Cardiac muscle cell (in vitro differentiated cells and primary cell): ENCODE measurements around the gene XYLT1. TPM values are rescaled to one million over a fixed set of nuclear protein-coding genes. Genes with fewer than 3 reads are reported as not detected.

Experiments used
- DNase-seq, 2 donors: peaks; one replicate each; pipeline versions ENCODE4 v3.0.0 to v3.0.0-alpha.2; 2010 to 2017; ENCODE audit warnings: low read depth in 1 of 2, low spot score in 1 of 2
- H3K27ac ChIP-seq: fragments of 200-600 bp; sonication (generic); 2 replicates; pipeline ENCODE4 v1.5.1; 2016
- H3K27me3 ChIP-seq: fragments of 200-600 bp; sonication (generic); 2 replicates; pipeline ENCODE4 v1.6.0; 2016; ENCODE audit warnings: control low read depth
- H3K36me3 ChIP-seq: fragments of 200-600 bp; sonication (generic); 2 replicates; pipeline ENCODE4 v1.5.1; 2016; ENCODE audit warnings: control low read depth
- H3K4me1 ChIP-seq: fragments of 200-600 bp; sonication (generic); 2 replicates; pipeline ENCODE4 v1.8.1; 2017; ENCODE audit warnings: low read depth, mild to moderate bottlenecking, mixed run types
- H3K4me3 ChIP-seq: fragments of 200-600 bp; sonication (generic); 2 replicates; pipeline ENCODE4 v1.5.1; 2016; ENCODE audit warnings: mild to moderate bottlenecking
- H3K9me3 ChIP-seq: fragments of 200-600 bp; sonication (generic); 2 replicates; pipeline ENCODE4 v1.5.1; 2017; ENCODE audit warnings: low read depth, mild to moderate bottlenecking, control low read depth
- polyA plus RNA-seq: library from polyadenylated mRNA; unstranded; fragments of >200 nt; fragmentation: Nextera tagmentation; extraction: Ambion mirVana; gene quantifications from 2 replicates; pipeline ENCODE4 v1.2.1, GENCODE V29; 2016
- total RNA-seq: library from RNA; depleted of rRNA; stranded (reverse); fragments of >200 nt; gene quantifications from 2 replicates; pipeline ENCODE4 v1.2.3, GENCODE V29; 2016
- TF ChIP-seq, protein P1 (sequence below): IDR thresholded peaks from 2 replicates; pipeline ENCODE4 v1.5.1; 2012; ENCODE audit warnings: low read depth, mild to moderate bottlenecking, low read length

XYLT1 gene
- total and polyA plus RNA-seq, 2 experiments from 2014 or later, result 3.1 to 7.2 TPM

DNA sequence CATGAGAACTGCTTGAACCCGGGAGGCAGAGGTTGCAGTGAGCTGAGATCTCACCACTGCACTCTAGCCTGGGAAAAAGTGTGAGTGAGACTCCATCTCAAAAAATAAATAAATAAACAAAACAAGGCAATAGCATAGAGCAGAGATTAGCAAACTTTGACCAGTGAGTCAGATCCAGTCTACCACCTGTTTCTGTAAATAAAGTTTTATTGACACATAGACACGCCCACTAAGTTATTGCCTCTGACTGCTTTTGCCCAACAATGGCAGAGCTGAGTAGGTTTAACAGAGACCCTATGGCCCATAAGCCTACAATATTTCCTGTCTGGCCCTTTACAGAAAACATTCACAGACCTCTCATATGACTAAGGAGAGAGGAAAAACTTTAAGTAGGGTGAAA lies 44.3 kb downstream of the XYLT1 start:
- TF ChIP-seq, protein P1, sequence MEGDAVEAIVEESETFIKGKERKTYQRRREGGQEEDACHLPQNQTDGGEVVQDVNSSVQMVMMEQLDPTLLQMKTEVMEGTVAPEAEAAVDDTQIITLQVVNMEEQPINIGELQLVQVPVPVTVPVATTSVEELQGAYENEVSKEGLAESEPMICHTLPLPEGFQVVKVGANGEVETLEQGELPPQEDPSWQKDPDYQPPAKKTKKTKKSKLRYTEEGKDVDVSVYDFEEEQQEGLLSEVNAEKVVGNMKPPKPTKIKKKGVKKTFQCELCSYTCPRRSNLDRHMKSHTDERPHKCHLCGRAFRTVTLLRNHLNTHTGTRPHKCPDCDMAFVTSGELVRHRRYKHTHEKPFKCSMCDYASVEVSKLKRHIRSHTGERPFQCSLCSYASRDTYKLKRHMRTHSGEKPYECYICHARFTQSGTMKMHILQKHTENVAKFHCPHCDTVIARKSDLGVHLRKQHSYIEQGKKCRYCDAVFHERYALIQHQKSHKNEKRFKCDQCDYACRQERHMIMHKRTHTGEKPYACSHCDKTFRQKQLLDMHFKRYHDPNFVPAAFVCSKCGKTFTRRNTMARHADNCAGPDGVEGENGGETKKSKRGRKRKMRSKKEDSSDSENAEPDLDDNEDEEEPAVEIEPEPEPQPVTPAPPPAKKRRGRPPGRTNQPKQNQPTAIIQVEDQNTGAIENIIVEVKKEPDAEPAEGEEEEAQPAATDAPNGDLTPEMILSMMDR, result no peak
- Histone ChIP-seq H3K27me3 (no peaks in the 10 kb centered on the region), H3K4me1 (no peaks in the 10 kb centered on the region)

DNA sequence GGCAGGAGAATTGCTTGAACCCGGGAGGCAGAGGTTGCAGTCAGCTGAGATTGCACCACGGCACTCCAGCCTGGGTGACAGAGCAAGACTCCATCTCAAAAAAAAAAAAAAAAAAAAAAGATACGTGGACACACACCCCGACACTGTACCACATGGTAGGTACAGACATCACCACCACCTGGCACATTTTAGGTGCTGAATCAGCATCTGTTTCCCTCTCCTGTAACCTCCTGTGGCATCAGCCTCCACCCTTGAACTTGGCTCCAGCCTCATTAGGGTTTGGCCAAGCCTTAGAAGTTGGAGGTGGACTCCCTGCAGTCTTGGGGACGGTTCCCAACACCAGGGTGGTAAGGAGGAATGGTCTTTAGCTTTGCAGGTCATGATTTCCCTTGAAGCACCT lies 46.0 kb downstream of the XYLT1 start:
- DNase-seq, result no peak
- Histone ChIP-seq H3K4me3 (no peak overlapping the region), H3K27ac (no peak overlapping the region), H3K36me3 (no peaks in the 10 kb centered on the region), H3K4me1 (no peaks in the 10 kb centered on the region), H3K27me3 (no peaks in the 10 kb centered on the region), H3K9me3 (no peaks in the 10 kb centered on the region)
- TF ChIP-seq, protein P1, result no peak

More for the DNA sequence above, 44.3 kb downstream of the XYLT1 start:
- DNase-seq, result no peak
- Histone ChIP-seq H3K36me3 (no peaks in the 10 kb centered on the region), H3K27ac (no peak overlapping the region), H3K4me3 (no peak overlapping the region), H3K9me3 (no peaks in the 10 kb centered on the region)

DNA sequence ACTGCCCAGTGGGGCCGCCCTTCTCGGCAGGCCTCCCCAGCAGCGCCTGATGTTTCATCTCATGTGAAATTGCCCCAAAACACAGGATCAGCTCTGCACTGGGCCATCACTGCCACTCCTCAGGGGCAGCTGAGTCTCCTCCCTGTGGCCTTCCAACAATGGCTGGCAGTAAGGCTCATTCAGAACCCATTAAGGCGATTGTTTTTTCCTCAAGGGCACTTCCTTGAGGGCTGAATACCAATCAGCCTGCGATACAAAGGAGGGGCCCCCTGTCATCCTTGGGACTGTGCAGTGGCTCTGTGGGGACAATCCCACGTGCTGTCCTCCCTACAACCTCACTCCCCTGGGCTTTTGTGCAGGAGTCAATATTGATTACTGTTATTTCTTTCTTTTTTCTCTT lies 47.5 kb downstream of the XYLT1 start:
- Histone ChIP-seq H3K36me3 (no peaks in the 10 kb centered on the region), H3K4me1 (no peaks in the 10 kb centered on the region), H3K9me3 (no peaks in the 10 kb centered on the region), H3K27ac (no peak overlapping the region), H3K4me3 (no peak overlapping the region), H3K27me3 (no peaks in the 10 kb centered on the region)
- no peak for DNase-seq
- TF ChIP-seq, protein P1, result no peak

DNA sequence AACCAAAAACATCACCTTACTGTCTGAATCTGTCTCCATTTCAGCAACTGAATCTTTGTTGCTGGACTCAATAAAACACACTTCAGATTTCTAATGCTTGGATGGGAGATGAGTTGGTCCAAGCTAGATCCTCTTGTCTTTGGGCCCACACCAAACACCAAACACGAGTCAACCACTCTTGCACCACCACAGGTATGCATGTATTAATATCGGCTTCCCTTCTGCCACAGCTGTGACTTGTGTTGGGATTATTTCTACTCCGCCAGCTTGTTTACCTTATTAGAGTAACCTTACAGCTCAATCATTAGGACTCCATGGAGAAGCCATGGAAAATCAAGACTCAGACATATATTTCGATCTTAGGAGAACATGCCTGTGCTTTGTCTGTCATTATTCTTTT lies 49.9 kb downstream of the XYLT1 start:
- TF ChIP-seq, protein P1, result no peak
- H3K4me3 ChIP-seq, result no peak overlapping the region
- peaks cover 10% of the 10 kb centered on the region for H3K4me1 ChIP-seq
- no peak overlapping the region for H3K27ac ChIP-seq
- H3K9me3 ChIP-seq, result no peaks in the 10 kb centered on the region
- H3K27me3 ChIP-seq, result no peaks in the 10 kb centered on the region
- no peaks in the 10 kb centered on the region for H3K36me3 ChIP-seq
- no peak for DNase-seq

DNA sequence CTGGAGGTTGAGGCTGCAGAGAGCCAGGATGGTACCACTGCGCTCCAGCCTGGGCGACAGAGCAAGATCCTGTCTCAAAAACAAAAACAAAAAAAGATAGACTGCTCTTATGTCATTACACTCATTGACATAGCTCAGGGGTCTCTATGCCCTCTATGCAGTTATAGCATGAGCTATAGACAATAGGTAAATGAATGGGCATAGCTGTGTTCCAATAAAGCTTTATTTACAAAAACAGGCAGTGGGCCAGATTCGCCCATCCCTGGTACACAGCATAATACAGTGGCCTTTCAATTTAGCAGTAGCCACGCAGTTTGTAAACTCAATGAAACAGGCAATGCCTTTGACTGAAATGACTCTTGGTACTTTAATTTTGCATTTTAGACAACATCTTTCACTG lies 51.5 kb downstream of the XYLT1 start:
- Histone ChIP-seq H3K4me1 (peaks cover 10% of the 10 kb centered on the region), H3K36me3 (no peaks in the 10 kb centered on the region), H3K4me3 (no peak overlapping the region), H3K27me3 (no peaks in the 10 kb centered on the region), H3K9me3 (no peaks in the 10 kb centered on the region), H3K27ac (no peak overlapping the region)
- no peak for DNase-seq
- TF ChIP-seq, protein P1, result no peak

DNA sequence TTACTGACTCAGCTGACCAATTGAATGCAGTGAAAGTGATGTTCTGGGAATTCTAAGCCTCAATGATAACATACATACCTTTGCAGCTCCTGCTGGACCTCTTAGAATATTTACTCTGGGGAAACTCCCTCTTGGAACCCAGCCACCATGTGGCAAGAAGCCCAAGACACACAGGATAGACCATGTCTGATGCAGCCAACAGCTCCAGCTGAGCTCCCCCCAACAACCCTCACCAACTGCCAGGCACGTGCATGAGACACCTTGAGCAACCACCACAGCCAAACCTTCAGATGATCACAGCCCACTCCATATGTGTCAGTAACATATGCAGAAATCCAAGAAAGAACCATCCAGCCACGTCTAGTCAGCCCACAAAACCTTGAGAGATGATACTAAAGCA lies 53.0 kb downstream of the XYLT1 start:
- H3K4me3 ChIP-seq, result no peak overlapping the region
- TF ChIP-seq, protein P1, result no peak
- H3K9me3 ChIP-seq, result no peaks in the 10 kb centered on the region
- H3K27me3 ChIP-seq, result no peaks in the 10 kb centered on the region
- DNase-seq, result no peak
- H3K36me3 ChIP-seq, result no peaks in the 10 kb centered on the region
- no peak overlapping the region for H3K27ac ChIP-seq
- peaks cover 10% of the 10 kb centered on the region for H3K4me1 ChIP-seq
